Stomach (tissue), 9 donors: ENCODE measurements around the gene ELAC2. TPM values are rescaled to one million over a fixed set of nuclear protein-coding genes. Genes with fewer than 3 reads are reported as not detected.

Experiments
- DNase-seq, 2 donors: peaks; one replicate each; pipeline versions ENCODE4 v3.0.0 to v3.0.0-alpha.2; 2013 to 2019
- H3K27ac ChIP-seq, 5 donors: fragments of 200-600 bp in 4 of 5; sonication (generic) in 4 of 5; one replicate each; pipeline ENCODE4 v1.5.1; 2013 to 2019; ENCODE audit warnings: mild to moderate bottlenecking in 1 of 5, moderate library complexity in 1 of 5
- H3K27me3 ChIP-seq, 3 donors: fragments of 200-600 bp; sonication (generic); one replicate each; pipeline ENCODE4 v1.5.1; 2017 to 2019; ENCODE audit warnings: mixed run types in 1 of 3
- H3K36me3 ChIP-seq, 4 donors: fragments of 200-600 bp; sonication (generic); 1 replicate in 3 of 4; 2 replicates in 1 of 4; pipeline ENCODE4 v1.5.1; 2016 to 2019
- H3K4me1 ChIP-seq, 4 donors: fragments of 200-600 bp; sonication (generic); one replicate each; pipeline ENCODE4 v1.5.1; 2016 to 2019
- H3K4me3 ChIP-seq, 4 donors: fragments of 200-600 bp; sonication (generic) in 3 of 4; one replicate each; pipeline ENCODE4 v1.5.1; 2016 to 2019; ENCODE audit warnings: mild to moderate bottlenecking in 1 of 4
- H3K9me3 ChIP-seq, 4 donors: fragments of 200-600 bp; sonication (generic); one replicate each; pipeline ENCODE4 v1.5.1; 2016 to 2019
- EP300 ChIP-seq: sonication (generic); formaldehyde crosslinking; IDR thresholded peaks from one replicate; pipeline ENCODE4 v1.6.1; 2017; ENCODE audit warnings: antibody characterized with exemption
- POLR2A ChIP-seq, 4 donors: fragments of 450-650 bp; IDR thresholded peaks; one replicate each; pipeline ENCODE4 v1.6.1; 2016; ENCODE audit warnings: antibody characterized with exemption in 4 of 4, control low read depth in 2 of 4, mild to moderate bottlenecking in 1 of 4, moderate library complexity in 1 of 4
- POLR2AphosphoS5 ChIP-seq, 3 donors: sonication (generic); formaldehyde crosslinking; IDR thresholded peaks; one replicate each; pipeline ENCODE4 v1.6.1; 2016; ENCODE audit warnings: antibody characterized with exemption in 3 of 3
- WGBS, 5 donors: extraction: QIAGEN DNeasy Blood & Tissue Kit in 3 of 5; methylation state at CpG; one replicate each; pipeline versions ENCODE4 v1.1.5 to v1.1.7; 2013 to 2018; 5-methylcytosine and 5-hydroxymethylcytosine counted together
- intact Hi-C: fragments of 100-400 bp; cut with DNase I; formaldehyde crosslinking; loops from one replicate; pipeline ENCODE4 v1.15.1; 2023; ENCODE audit warnings: low total_unique reads
- polyA plus RNA-seq, 3 donors: library from polyadenylated mRNA; stranded (reverse); fragments of 200-250 nt; gene quantifications; one replicate each; pipeline ENCODE4 v1.2.3, GENCODE V29; 2013
- total RNA-seq, 5 donors: library from RNA; depleted of rRNA; stranded (reverse); fragments of >200 nt; gene quantifications; one replicate each; pipeline versions ENCODE4 v1.1.0 to v1.2.3, GENCODE V29; 2014 to 2016
- TF ChIP-seq, protein P1 (sequence below), 7 experiments: fragments of 450-650 bp in 4 of 7; fragments of 200-600 bp in 3 of 7; sonication (generic) in 3 of 7; IDR thresholded peaks; one replicate each; pipeline ENCODE4 v1.5.1; 2016 to 2019; ENCODE audit warnings: antibody characterized with exemption in 7 of 7, control low read depth in 2 of 7, mild to moderate bottlenecking in 1 of 7
- donor health status: healthy with polysubstance abuse.
- donor health status: Bipolar disorder and iron deficiency.
- donor health status: healthy.

ELAC2 gene
- total and polyA plus RNA-seq, 8 donors, result 20.5 to 156 (median 60.2) TPM

DNA sequence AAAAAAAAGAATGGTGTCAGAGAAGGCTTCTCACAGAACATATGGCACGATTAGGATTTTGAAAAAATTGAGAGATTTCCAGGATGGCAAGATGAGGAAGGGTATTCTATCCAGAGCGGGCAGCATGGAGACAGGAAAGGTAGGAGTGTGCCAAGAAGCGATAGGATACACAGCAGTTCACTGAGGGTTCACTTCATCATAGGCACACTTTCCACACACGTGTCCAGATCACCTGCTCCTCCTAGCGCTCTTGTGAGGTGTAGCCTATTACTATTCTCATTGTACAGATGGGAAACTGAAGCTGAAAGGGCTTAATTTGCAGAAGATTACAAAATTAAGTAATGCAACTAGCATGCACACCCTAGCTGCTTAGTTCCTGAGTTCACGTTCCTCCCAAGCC is 6.2 kb upstream of the ELAC2 start:
- Histone ChIP-seq H3K9me3 (no peaks in the 10 kb centered on the region), H3K4me3 (peak overlapping the region in 1 of 4 donors; percentile 11), H3K27ac (no peak overlapping the region), H3K36me3 (no peaks in the 10 kb centered on the region), H3K4me1 (peaks cover 0 to 8% (median 7%) of the 10 kb centered on the region in 4 donors), H3K27me3 (no peaks in the 10 kb centered on the region)
- TF ChIP-seq, protein P1, sequence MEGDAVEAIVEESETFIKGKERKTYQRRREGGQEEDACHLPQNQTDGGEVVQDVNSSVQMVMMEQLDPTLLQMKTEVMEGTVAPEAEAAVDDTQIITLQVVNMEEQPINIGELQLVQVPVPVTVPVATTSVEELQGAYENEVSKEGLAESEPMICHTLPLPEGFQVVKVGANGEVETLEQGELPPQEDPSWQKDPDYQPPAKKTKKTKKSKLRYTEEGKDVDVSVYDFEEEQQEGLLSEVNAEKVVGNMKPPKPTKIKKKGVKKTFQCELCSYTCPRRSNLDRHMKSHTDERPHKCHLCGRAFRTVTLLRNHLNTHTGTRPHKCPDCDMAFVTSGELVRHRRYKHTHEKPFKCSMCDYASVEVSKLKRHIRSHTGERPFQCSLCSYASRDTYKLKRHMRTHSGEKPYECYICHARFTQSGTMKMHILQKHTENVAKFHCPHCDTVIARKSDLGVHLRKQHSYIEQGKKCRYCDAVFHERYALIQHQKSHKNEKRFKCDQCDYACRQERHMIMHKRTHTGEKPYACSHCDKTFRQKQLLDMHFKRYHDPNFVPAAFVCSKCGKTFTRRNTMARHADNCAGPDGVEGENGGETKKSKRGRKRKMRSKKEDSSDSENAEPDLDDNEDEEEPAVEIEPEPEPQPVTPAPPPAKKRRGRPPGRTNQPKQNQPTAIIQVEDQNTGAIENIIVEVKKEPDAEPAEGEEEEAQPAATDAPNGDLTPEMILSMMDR (IDR thresholded peaks at IDR 0.05), result no peak
- TF ChIP-seq POLR2A (IDR thresholded peaks at IDR 0.05), result no peak
- 59 to 66% (median 60%) methylated on average over 6 of the region's 6 CpGs for WGBS, 5 donors
- intact Hi-C loops, result loop anchor here (10.0 kb wide), 1 partner anchor 839 kb away; no protein-coding TSS in a partner anchor
- no peak for DNase-seq

- DNase-seq, result no peak
- H3K36me3 ChIP-seq, result peaks cover 34 to 44% (median 44%) of the 10 kb centered on the region in 4 donors
- peaks cover 10 to 26% (median 17%) of the 10 kb centered on the region in 4 donors for H3K4me1 ChIP-seq
- H3K27me3 ChIP-seq, result no peaks in the 10 kb centered on the region
- no peaks in the 10 kb centered on the region for H3K9me3 ChIP-seq
- intact Hi-C loops, result no loop called here
- TF ChIP-seq EP300 (no peak), POLR2A (IDR thresholded peaks at IDR 0.05) (no peak), POLR2AphosphoS5 (IDR thresholded peaks at IDR 0.05) (no peak)
- TF ChIP-seq, protein P1 (IDR thresholded peaks at IDR 0.05), result no peak
- 10 to 19% (median 14%) methylated on average over 17 to 21 of the region's 21 CpGs for WGBS, 5 donors
- peak overlapping the region; percentile 85 to 93 (median 90) for H3K27ac ChIP-seq
- peak overlapping the region; percentile 85 to 99 (median 94) for H3K4me3 ChIP-seq
Observed at GRCh38 chr17:13016881-13017654, 759 bp downstream of the ELAC2 start.

- intact Hi-C loops, result no loop called here
- TF ChIP-seq POLR2AphosphoS5 (IDR thresholded peaks at IDR 0.05), result no peak
- TF ChIP-seq, protein P1 (IDR thresholded peaks at IDR 0.05), result no peak
- TF ChIP-seq EP300, result no peak
- TF ChIP-seq POLR2A (IDR thresholded peaks at IDR 0.05), result no peak
- no peak for DNase-seq
- no peaks in the 10 kb centered on the region for H3K9me3 ChIP-seq
- H3K4me1 ChIP-seq, result peaks cover 10 to 26% (median 17%) of the 10 kb centered on the region in 4 donors
- 88 to 98% (median 91%) methylated on average over 7 of the region's 7 CpGs for WGBS, 5 donors
- no peak overlapping the region for H3K27ac ChIP-seq
- H3K36me3 ChIP-seq, result peaks cover 41 to 67% (median 66%) of the 10 kb centered on the region in 4 donors
- no peak overlapping the region for H3K4me3 ChIP-seq
- H3K27me3 ChIP-seq, result no peaks in the 10 kb centered on the region
Observed at GRCh38 chr17:13014801-13015200, 3.0 kb downstream of the ELAC2 start.

DNA sequence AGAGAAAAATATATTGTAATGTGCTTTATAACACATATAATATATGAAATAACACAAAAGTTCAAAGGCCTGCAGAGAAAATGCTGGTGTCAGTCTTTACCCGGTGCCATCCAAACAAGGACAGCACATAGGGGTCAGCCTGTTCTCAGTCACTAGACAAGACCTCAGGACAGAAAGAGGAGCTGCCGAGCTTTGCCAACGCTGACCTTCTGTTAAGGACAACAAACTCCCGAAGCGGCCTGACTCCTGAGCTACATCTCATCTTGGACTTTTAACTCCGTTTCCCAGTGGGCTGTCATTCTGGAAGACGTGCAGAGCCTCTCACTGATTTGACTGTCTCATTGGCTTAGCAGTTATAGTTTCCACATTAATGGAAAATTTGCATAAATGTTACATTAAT is 6.9 kb downstream of the ELAC2 start:
- Histone ChIP-seq H3K27me3 (no peaks in the 10 kb centered on the region), H3K36me3 (peaks cover 59 to 100% (median 100%) of the 10 kb centered on the region in 4 donors), H3K4me3 (no peak overlapping the region), H3K27ac (no peak overlapping the region), H3K9me3 (no peaks in the 10 kb centered on the region), H3K4me1 (peaks cover 0 to 6% (median 2%) of the 10 kb centered on the region in 4 donors)
- no peak for DNase-seq
- WGBS, 5 donors, result 69 to 84% (median 73%) methylated on average over 7 of the region's 7 CpGs
- TF ChIP-seq, protein P1 (IDR thresholded peaks at IDR 0.05), result no peak
- no peak for TF ChIP-seq POLR2AphosphoS5 (IDR thresholded peaks at IDR 0.05)
- TF ChIP-seq EP300, result no peak
- TF ChIP-seq POLR2A (IDR thresholded peaks at IDR 0.05), result no peak
- intact Hi-C loops, result no loop called here
